Activated CD4-positive, alpha-beta T cell treated with anti-CD3 and anti-CD28 coated beads, Interleukin-2, amount 50 U/mL, for 24 hours (primary cell): ENCODE data around the gene CREBBP.

Experiments
- DNase-seq, 2 donors: peaks; one replicate each; pipeline ENCODE4 v3.0.0-alpha.2; 2020; ENCODE audit warnings: low read depth in 1 of 2, low spot score in 1 of 2

Gene CREBBP

DNA sequence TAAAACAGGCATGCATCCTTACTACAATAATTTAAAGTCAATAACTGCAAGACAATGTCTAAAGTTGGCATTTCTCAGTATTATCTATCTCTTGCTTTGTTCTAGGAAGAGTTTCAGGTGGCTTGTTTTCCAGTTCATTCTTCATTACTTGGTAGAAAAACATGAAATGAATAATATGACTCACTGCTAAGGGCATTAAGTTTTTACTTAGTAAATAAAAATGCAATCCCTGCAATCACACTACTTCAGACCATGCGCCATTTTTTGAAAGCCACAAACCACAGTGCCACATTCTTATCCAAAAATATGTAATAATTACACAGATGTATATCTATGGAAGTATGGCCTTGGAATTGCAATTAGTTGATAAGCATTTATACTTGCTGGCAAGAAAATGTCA, 55.4 kb downstream of the CREBBP start:
- DNase-seq = no peak

DNA sequence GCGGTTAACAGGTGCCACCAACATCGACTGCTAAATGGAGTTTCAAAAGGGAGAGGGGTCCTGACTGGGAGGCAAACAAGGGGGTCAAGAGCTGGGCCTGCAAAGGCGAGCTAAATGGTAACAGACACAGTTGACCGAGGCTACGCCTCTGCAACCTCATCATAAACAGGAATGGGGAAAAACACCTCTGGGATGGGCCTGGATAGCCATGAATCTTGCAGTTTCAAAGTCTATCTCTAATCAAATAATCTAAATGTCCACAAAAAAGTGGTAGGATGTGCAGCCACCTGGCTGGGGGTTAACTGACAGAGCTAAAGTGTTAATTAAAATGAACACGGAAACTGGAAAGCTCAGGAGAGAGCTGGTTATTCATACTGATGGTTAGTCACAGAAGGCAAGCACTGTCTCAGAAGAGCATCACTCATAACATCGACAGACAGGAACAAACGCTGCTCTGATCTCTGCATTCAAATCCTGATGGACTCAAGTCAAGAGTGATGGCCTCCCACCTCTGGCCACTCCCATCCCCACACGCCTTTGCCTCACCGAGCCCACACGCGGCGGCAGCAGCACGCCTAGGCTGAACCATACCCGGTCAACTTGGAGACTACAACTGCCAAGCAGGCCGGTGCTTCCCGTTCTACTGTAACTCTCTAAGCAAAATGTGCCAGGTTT, 56.3 kb downstream of the CREBBP start:
- no peak for DNase-seq

DNA sequence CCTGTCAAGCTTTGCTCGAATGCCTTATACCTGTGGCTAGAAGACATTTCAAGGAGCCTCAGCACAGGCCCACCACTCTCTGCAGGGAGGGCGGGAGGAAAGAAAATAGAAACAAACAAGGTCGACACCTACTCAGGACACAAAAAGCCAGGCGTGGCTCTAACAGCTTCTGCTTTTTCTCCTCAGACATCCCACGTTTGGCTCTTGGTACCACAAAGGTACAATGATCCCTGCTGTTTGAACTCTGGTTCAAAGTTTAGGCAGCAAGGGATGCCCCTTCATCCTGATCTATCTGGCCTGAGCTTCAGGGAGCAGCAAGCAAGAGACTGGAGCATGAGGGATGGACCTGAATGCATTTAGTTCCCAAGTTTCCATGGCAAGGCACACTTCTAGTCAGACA, 57.1 kb downstream of the CREBBP start:
- no peak for DNase-seq

GRCh38 chr16:3822366-3823045, 58.0 kb downstream of the CREBBP start:
- no peak for DNase-seq

- DNase-seq = no peak
Observed at GRCh38 chr16:3821184-3821583, 59.3 kb downstream of the CREBBP start.

GRCh38 chr16:3819746-3820724, 60.5 kb downstream of the CREBBP start:
- DNase-seq = no peak

GRCh38 chr16:3819175-3819527, 61.4 kb downstream of the CREBBP start:
- no peak for DNase-seq

DNA sequence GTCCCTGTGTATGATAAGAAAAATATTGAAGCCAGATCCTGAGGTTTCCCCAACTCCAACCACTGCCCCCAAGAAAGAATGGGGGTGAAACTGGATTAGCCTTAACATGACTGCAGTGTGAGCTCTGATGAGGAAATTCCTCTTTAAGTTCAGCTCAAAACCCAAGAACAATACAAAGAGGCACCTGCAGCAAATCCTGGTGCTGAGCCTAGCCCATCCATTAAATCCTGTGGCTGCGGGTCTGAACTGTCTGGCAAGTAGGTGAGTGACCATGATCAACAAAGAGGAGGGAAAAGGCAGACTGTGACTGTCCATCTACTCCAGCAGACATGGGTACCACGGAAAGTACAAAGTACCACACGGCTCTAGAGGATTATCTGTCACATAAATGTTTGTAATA, 64.2 kb downstream of the CREBBP start:
- no peak for DNase-seq

DNA sequence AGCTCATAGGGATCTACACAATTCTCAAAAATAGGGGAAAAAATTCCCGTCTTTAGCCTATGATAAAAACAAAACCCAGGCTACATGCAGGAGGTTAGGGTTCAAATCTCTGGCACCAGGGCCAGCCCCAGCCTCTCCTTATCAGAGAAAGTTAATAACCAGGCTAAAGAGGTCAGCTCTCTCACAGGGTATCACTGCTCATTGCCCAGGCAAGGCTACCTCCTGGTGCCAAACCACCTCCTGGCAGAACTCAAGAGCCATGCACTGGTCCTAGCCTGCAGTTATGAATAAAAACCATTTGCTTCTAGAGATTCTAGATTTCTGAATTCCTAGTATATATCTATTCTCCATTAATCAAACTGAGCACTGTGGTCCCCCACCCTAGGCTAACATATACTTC, 65.8 kb downstream of the CREBBP start:
- no peak for DNase-seq

DNA sequence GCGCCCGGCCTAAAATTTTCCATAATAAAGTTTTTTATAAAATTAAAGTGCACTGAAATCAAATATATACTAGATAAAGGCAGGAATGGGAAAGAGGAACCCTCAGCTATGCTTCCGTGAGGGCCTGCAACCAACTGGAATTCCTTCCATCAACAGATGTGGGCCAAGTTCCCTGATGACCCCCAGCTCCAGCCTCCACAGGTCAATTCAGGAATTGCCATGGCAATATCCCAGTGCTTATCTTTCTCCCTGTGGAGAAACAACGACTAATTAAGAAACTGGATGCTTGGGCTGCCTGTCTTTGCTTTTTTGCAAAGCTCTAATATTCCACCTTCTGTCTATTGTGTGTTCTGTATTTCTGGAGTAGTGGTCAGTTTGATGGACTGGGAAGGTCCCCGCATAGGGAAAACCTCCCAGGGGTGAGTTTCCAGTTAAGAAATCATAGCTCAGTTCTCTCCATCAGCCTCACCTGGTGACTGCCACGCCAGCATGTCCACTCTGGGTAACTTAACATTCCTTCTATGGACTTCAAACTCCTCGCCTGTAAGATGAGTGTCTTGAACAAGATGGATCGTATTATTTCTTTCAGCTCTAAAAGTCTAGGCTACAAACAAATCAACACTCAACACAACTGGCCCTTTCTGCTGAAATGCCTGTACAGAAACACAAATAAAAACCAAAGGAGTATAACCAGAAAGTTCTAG, 67.9 kb downstream of the CREBBP start:
- no peak for DNase-seq

- no peak for DNase-seq
Observed at GRCh38 chr16:3810818-3811217, 69.7 kb downstream of the CREBBP start.

- DNase-seq = no peak
Observed at GRCh38 chr16:3810198-3810664, 70.3 kb downstream of the CREBBP start.

DNA sequence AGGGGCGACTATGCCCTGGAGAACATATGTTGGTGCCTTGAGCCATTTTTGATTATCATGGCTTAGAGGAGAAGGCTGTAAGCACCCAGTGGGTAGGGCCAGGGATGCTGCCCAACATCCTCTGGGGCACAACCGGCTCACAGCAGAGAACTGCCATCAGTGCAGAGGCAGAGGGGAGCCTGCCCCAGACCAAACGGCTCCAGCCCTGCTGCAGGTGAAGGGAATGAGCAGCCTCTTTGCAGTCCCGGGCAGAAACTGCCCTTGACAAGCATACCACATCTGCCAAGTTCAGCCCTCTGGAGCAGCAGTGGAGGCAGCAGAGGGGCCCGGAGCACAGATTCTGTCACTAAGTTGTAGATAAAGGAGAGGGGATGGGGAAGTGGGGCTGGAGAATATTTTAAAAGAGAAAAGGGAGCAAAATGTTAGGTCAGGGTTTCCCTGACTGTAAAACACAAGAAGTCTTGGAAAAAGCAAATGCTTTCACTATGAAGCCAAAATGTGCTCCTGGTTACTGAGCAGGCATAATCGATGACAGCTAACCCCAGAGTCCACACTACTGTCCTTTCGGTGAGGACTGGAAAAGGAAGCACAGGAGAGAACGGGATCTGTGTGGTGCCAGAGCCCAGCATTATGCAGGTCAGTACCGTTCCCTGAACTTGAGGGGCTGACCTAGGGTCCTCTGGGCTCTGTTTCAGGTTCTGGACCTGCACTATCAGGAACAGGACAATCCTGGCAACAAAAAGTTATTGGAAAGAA, 72.0 kb downstream of the CREBBP start:
- no peak for DNase-seq

GRCh38 chr16:3807425-3808123, 72.9 kb downstream of the CREBBP start:
- no peak for DNase-seq

DNA sequence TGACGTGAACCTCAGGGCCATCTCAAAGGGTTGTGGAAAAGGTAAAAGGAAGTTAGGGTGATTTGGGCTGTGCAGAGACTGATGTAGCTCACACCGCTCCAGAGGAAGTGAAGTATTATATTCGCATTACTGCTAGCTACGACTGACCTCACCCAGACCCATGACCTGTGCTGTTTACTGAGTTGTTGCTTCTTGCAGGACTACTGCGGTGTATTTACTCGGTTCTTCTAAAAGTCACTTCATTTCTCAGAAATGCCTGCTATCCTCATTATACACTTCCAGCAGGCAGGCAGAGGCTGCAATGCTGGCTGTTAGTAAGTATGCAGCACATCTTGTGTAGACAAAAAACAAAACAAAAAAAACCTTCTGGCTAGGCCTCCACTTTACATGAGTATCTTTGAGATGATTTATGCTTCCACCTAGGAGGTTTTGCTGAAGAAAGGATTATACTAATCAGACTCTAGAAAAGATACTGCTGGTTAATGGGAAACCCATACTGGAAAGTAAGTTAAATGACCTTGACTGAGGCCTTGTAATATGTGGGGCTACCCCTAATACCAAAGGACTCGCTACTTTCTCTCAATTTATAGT, 76.0 kb downstream of the CREBBP start:
- no peak for DNase-seq

DNA sequence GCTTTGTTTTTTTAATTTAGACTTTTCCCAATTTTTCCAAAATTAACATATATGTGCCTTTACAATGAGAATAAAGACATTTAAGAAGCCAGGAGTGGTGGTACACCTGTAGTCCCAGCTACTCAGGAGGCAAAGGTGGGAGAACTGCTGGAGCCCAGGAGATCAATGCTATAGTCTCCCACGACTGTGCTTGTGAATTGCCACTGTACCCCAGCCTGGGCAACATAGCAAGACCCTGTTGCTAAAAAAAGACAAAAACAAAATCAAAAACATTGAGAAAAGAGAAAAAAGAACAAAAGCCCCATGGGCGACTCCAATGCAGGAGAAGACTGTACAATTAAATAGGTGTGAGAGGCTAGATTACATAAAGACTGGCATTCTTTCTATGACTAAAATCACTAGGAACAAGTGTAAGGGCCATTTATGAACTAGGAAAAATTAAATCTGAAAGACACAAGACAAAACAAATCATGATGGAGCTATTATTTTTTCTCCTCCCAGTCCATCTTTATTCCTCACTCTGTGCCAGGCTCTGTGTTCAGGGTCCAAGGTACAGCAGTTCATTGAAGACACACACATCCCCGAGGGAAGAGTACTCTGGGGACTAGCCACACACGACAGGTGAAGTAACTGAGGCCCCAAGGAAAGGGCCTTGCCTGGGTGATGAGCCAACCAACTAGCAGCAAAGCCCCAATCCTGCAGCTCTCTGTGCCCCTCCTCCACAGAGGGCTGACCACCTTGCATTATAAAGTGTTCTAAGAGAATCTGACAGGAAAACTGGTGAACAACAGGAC, 79.8 kb downstream of the CREBBP start:
- no peak for DNase-seq

DNA sequence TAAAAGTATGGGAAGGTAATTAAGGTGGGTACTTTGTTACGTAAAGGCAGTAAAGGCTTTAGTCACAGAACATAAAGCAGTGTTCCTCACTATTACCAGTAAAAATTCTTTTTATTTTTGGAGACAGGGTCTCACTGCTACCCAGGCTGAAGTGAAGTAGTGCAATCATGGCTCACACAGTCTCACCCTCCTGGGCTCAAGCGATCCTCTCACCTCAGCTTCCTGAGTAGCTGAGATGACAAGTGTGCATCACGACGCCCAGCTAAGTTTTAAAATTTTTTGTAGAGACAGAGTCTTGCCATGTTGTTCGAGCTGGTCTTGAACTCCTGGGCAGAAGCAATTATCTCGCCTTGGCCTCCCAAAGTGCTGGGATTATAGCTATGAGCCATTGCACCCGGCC, 80.5 kb downstream of the CREBBP start:
- DNase-seq = no peak

- DNase-seq = no peak
Observed at GRCh38 chr16:3799354-3799753, 81.2 kb downstream of the CREBBP start.

GRCh38 chr16:3798838-3799237, 81.7 kb downstream of the CREBBP start:
- no peak for DNase-seq
